Activated naive CD8-positive, alpha-beta T cell treated with anti-CD3 and anti-CD28 coated beads, Interleukin-2, amount 50 U/mL, for 24 hours (primary cell): ENCODE data around the gene PDE1A.

Source experiments
- ATAC-seq: fragments of 150-1000 bp; cut with Tn5 transposase; one replicate; pipeline ENCODE4 v1.10.0; 2021
- DNase-seq: peaks from one replicate; pipeline ENCODE4 v3.0.0; 2021
- H3K27ac Mint-ChIP-seq: one replicate; pipeline ENCODE4 v1.8.0; 2021; ENCODE audit warnings: mild to moderate bottlenecking, mixed read lengths
- H3K27me3 Mint-ChIP-seq: one replicate; pipeline ENCODE4 v1.8.0; 2021; ENCODE audit warnings: mixed read lengths
- H3K36me3 Mint-ChIP-seq: one replicate; pipeline ENCODE4 v1.8.0; 2021; ENCODE audit warnings: low read depth, mixed read lengths
- H3K4me1 Mint-ChIP-seq: one replicate; pipeline ENCODE4 v1.8.0; 2021; ENCODE audit warnings: mixed read lengths
- H3K4me3 Mint-ChIP-seq: one replicate; pipeline ENCODE4 v1.8.0; 2021; ENCODE audit warnings: mild to moderate bottlenecking, moderate library complexity, mixed read lengths
- H3K9me3 Mint-ChIP-seq: one replicate; pipeline ENCODE4 v1.8.0; 2021; ENCODE audit warnings: mixed read lengths

Gene PDE1A

GRCh38 chr2:182358601-182359000 lies 68.2 kb downstream of the PDE1A start:
- Mint-ChIP-seq H3K36me3 (no peaks in the 10 kb centered on the region), H3K4me3 (no peak overlapping the region), H3K9me3 (no peaks in the 10 kb centered on the region), H3K4me1 (no peaks in the 10 kb centered on the region), H3K27ac (no peak overlapping the region), H3K27me3 (no peaks in the 10 kb centered on the region)
- DNase-seq: no peak
- no peak for ATAC-seq

GRCh38 chr2:182355815-182356214 lies 71.0 kb downstream of the PDE1A start:
- DNase-seq: no peak
- Mint-ChIP-seq H3K36me3 (no peaks in the 10 kb centered on the region), H3K4me1 (no peaks in the 10 kb centered on the region), H3K27me3 (no peaks in the 10 kb centered on the region), H3K4me3 (no peak overlapping the region), H3K9me3 (no peaks in the 10 kb centered on the region), H3K27ac (no peak overlapping the region)
- ATAC-seq: no peak

- Mint-ChIP-seq H3K4me1 (no peaks in the 10 kb centered on the region), H3K27me3 (no peaks in the 10 kb centered on the region), H3K4me3 (no peak overlapping the region), H3K9me3 (no peaks in the 10 kb centered on the region), H3K36me3 (no peaks in the 10 kb centered on the region), H3K27ac (no peak overlapping the region)
- ATAC-seq (no peak), DNase-seq (no peak)
These were observed 75.4 kb downstream of the PDE1A start for GRCh38 chr2:182351427-182351826.

- Mint-ChIP-seq H3K27ac (no peak overlapping the region), H3K4me3 (no peak overlapping the region), H3K27me3 (no peaks in the 10 kb centered on the region), H3K36me3 (no peaks in the 10 kb centered on the region), H3K9me3 (no peaks in the 10 kb centered on the region), H3K4me1 (no peaks in the 10 kb centered on the region)
- DNase-seq: no peak
- ATAC-seq: no peak
These were observed 77.6 kb downstream of the PDE1A start for GRCh38 chr2:182349268-182349667.

DNA sequence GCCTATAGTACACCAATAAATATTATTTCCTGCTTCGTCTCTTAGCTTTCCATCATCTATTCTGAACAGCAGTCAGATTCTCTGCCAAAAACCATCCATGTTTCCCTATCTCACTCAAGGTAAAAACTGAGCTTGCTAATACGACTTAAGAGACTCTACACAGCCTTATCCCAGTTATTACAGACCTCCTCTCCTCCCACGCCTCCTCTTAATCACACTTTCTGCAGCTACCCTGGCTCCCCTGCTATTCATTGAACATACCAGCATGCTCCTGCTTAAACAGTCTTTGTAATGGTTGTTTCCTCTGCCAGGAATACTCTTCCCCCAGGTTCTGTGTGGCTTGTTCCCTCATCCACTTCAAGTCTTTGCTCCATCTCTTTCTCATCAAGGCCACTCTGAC lies 81.5 kb downstream of the PDE1A start:
- Mint-ChIP-seq H3K27ac (no peak overlapping the region), H3K9me3 (no peaks in the 10 kb centered on the region), H3K4me1 (no peaks in the 10 kb centered on the region), H3K4me3 (no peak overlapping the region), H3K27me3 (no peaks in the 10 kb centered on the region), H3K36me3 (no peaks in the 10 kb centered on the region)
- DNase-seq (no peak), ATAC-seq (no peak)

DNA sequence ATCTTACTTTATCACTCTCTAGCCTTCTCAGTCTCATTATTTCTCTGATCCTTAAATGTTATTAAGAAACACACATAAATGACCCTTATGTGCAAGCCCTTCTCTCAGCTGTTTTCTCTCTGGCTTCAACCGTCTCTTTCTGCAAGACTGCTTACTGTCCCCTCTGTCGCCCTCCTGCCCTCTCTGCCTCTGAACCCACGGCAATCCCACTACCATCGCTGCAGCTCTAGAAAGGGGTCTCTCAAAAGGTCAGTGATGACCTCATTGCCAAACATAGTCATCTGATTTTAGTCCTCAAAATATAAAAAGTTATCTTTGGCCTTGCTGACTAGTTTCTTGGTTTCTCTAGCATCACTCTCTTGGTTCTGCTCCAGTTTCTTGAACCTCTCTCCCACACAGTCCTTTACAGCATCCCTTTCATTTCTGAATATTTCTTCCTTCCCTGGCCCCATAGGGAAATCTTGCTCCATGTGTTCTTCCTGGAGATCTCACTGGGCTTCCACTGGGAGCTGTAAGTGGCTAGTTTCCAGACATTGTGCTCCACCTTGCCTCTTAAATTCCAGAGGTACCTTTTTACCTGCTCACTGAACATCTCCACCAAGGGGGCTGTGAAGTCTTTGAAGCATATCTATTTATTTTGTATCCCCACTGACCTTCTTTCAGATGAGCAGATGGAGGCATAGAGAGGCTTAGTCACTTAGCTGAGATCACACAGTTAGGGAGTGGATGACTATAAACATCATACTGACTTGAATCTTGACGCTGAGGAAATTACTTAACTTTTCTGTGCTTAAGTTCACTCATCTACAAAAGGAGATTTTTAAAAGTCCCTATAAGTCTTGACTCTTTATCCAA lies 96.2 kb downstream of the PDE1A start:
- DNase-seq (no peak), ATAC-seq (no peak)
- H3K4me1 Mint-ChIP-seq: no peaks in the 10 kb centered on the region
- H3K27ac Mint-ChIP-seq: no peak overlapping the region
- peaks cover 20% of the 10 kb centered on the region for H3K9me3 Mint-ChIP-seq
- no peak overlapping the region for H3K4me3 Mint-ChIP-seq
- H3K36me3 Mint-ChIP-seq: no peaks in the 10 kb centered on the region
- no peaks in the 10 kb centered on the region for H3K27me3 Mint-ChIP-seq

DNA sequence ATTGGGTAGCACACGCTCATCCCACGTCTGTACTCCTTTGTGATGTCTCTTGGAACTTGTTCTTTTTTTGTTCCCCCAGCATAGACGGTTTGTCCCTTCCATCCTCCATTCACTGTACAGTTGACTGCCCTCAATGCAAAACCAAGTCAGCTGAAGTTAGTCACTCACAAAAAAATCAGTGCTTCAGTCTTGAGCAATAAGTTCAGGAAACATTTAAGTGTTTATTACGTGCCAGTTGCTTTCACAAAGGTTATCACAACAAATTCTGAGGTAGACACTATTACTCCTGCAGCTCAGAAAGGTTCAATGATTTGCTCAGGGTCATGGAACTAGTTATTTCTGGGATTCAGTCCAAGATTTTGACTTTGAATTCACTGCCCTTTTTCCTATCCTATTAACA lies 102.2 kb downstream of the PDE1A start:
- Mint-ChIP-seq H3K27ac (no peak overlapping the region), H3K9me3 (peaks cover 9% of the 10 kb centered on the region), H3K27me3 (no peaks in the 10 kb centered on the region), H3K4me3 (no peak overlapping the region), H3K36me3 (no peaks in the 10 kb centered on the region), H3K4me1 (no peaks in the 10 kb centered on the region)
- ATAC-seq (no peak), DNase-seq (no peak)

GRCh38 chr2:182321096-182321495 lies 105.7 kb downstream of the PDE1A start:
- DNase-seq: no peak
- no peak for ATAC-seq
- H3K27me3 Mint-ChIP-seq: no peaks in the 10 kb centered on the region
- peaks cover 9% of the 10 kb centered on the region for H3K9me3 Mint-ChIP-seq
- no peak overlapping the region for H3K4me3 Mint-ChIP-seq
- no peak overlapping the region for H3K27ac Mint-ChIP-seq
- no peaks in the 10 kb centered on the region for H3K4me1 Mint-ChIP-seq
- no peaks in the 10 kb centered on the region for H3K36me3 Mint-ChIP-seq

DNA sequence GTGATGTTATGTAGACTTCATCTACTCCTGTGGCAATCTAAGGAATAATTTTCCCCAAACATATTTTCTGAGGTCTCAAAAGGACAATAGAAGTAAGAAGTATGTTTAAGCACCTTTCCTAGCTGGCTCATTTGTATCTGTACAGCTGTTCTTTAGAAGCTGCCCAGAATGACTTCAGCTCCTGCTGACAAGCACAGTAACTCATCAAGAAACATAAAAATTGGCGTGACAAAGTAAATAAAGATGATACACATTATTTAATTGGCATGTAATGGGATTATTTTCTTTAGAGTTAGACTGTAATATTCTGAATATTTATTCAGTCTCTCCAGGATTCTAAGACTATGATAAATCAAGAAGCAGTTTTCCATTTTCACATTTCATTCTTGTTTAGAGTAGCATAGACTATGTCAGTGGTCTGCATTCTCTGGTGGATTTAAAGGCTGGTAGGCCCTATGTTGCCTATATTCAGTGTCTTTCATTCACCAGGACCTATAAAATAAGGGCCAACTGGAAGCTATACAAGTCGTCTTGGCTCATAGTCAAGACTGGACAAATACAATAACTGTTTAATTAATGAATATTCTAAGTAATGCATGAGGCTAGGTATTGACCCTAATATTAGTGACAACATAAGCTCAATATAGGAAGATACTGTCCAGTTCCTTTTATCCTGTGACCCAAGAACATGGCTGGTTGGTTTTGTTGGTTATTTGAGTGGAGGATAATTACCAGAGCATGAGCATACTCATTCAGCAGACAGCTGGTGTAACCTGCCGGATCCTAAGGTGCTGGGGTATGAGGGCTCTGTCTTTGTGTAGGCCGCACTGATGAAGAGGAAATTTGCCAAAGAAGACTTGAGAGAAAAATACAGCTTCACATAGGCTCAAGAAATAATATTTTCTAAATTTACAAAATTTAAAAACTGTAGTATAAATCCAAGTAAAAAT lies 107.0 kb downstream of the PDE1A start:
- H3K9me3 Mint-ChIP-seq: peaks cover 9% of the 10 kb centered on the region
- H3K27me3 Mint-ChIP-seq: no peaks in the 10 kb centered on the region
- no peaks in the 10 kb centered on the region for H3K36me3 Mint-ChIP-seq
- ATAC-seq: no peak
- H3K4me3 Mint-ChIP-seq: no peak overlapping the region
- no peak for DNase-seq
- H3K4me1 Mint-ChIP-seq: no peaks in the 10 kb centered on the region
- H3K27ac Mint-ChIP-seq: no peak overlapping the region

DNA sequence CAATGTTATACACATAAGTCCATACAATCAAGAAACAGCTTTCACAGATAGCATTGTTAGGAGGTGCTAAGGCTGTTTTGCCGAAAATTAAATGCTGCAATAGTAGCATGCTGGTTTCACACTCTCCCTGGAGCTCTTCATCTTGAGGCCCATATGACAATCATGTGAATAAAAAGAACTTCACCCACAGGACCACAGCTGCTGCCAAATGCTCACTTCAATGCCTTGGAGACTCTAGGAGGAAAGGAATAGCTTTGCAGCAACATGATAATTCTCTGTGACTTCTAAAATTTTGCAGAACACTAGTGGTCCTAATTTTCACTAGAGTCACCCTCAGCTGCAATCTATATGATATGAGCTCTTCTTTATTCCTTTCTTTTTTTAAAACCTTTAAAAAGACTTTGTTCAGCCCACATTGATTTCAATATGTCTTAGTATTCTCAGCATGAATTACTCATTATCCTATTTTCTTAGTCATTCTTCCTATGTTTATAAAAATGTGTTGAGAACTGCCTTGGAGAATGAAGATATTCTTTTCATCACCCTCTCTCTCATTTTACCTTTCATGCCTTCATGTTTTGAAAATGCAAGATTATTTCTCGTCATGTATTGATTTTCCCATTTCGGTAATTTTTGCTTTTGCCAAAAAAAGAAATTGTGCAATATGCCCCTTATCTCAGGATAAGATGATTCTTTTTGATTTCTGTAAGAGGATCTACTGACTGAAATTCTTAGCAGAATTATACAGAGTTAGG lies 108.2 kb downstream of the PDE1A start:
- Mint-ChIP-seq H3K4me1 (no peaks in the 10 kb centered on the region), H3K4me3 (no peak overlapping the region), H3K36me3 (no peaks in the 10 kb centered on the region), H3K27me3 (no peaks in the 10 kb centered on the region), H3K9me3 (peaks cover 4% of the 10 kb centered on the region), H3K27ac (no peak overlapping the region)
- ATAC-seq (no peak), DNase-seq (no peak)

GRCh38 chr2:182316950-182317349 lies 109.9 kb downstream of the PDE1A start:
- no peak overlapping the region for H3K27ac Mint-ChIP-seq
- DNase-seq (no peak), ATAC-seq (no peak)
- no peaks in the 10 kb centered on the region for H3K36me3 Mint-ChIP-seq
- no peaks in the 10 kb centered on the region for H3K27me3 Mint-ChIP-seq
- H3K4me1 Mint-ChIP-seq: no peaks in the 10 kb centered on the region
- H3K4me3 Mint-ChIP-seq: no peak overlapping the region
- peaks cover 4% of the 10 kb centered on the region for H3K9me3 Mint-ChIP-seq

- no peaks in the 10 kb centered on the region for H3K9me3 Mint-ChIP-seq
- no peak overlapping the region for H3K27ac Mint-ChIP-seq
- no peak overlapping the region for H3K4me3 Mint-ChIP-seq
- H3K36me3 Mint-ChIP-seq: no peaks in the 10 kb centered on the region
- DNase-seq (no peak), ATAC-seq (no peak)
- no peaks in the 10 kb centered on the region for H3K27me3 Mint-ChIP-seq
- no peaks in the 10 kb centered on the region for H3K4me1 Mint-ChIP-seq
These were observed 123.9 kb downstream of the PDE1A start for GRCh38 chr2:182302972-182303371.

DNA sequence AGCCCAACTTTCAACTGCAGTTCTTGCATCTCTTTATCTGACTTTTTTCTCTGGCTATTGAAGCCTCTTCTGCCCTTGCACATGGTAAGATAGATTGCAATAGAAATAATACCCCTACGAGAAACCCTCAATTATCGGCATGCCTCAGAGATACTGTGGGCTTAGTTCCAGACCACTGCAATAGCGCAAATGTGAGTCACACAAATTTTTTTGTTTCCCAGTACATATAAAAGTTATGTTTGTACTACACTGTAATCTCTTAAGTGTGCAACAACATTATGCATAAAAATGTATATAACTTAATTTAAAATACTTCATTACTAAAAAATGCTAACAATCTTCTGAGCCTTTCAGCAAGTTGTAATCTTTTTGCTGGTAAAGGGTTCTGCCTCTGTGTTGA lies 124.7 kb downstream of the PDE1A start:
- H3K36me3 Mint-ChIP-seq: no peaks in the 10 kb centered on the region
- DNase-seq (no peak), ATAC-seq (no peak)
- no peak overlapping the region for H3K27ac Mint-ChIP-seq
- no peaks in the 10 kb centered on the region for H3K27me3 Mint-ChIP-seq
- no peaks in the 10 kb centered on the region for H3K9me3 Mint-ChIP-seq
- H3K4me3 Mint-ChIP-seq: no peak overlapping the region
- H3K4me1 Mint-ChIP-seq: no peaks in the 10 kb centered on the region

- Mint-ChIP-seq H3K4me3 (no peak overlapping the region), H3K27ac (no peak overlapping the region), H3K9me3 (no peaks in the 10 kb centered on the region), H3K36me3 (no peaks in the 10 kb centered on the region), H3K4me1 (no peaks in the 10 kb centered on the region), H3K27me3 (no peaks in the 10 kb centered on the region)
- DNase-seq (no peak), ATAC-seq (no peak)
These were observed 125.7 kb downstream of the PDE1A start for GRCh38 chr2:182301093-182301492.
